Measurements from ENCODE around the gene IL16.

The IL16 gene

DNA sequence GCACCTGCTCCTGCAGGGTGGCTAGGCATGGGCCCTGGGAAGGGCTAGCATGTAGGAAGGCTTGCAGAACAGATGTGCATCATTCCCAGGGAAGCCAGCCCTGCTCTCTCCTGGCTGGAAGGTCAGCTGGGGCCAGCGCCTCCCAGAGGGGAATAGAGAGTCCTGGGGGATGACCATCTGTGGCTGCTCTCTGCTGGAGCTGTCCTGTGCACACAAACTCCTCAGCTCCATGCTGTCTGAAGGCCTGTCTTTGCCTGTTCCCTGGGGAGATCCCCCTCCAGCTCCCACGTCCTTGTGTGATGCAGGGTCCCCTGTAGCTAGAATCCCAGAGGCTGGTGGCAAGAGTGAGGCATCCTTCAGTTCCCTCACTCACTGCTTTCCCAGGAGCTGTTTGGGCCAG, 19.3 kb downstream of the IL16 start:
- no peak for DNase-seq (ENCODE audit: insufficient read length, low spot score)
- TF ChIP-seq, protein P1, sequence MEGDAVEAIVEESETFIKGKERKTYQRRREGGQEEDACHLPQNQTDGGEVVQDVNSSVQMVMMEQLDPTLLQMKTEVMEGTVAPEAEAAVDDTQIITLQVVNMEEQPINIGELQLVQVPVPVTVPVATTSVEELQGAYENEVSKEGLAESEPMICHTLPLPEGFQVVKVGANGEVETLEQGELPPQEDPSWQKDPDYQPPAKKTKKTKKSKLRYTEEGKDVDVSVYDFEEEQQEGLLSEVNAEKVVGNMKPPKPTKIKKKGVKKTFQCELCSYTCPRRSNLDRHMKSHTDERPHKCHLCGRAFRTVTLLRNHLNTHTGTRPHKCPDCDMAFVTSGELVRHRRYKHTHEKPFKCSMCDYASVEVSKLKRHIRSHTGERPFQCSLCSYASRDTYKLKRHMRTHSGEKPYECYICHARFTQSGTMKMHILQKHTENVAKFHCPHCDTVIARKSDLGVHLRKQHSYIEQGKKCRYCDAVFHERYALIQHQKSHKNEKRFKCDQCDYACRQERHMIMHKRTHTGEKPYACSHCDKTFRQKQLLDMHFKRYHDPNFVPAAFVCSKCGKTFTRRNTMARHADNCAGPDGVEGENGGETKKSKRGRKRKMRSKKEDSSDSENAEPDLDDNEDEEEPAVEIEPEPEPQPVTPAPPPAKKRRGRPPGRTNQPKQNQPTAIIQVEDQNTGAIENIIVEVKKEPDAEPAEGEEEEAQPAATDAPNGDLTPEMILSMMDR (IDR thresholded peaks at IDR 0.05; ENCODE audit: insufficient read depth, missing control alignments) = no peak
- FAIRE-seq = no peak

DNA sequence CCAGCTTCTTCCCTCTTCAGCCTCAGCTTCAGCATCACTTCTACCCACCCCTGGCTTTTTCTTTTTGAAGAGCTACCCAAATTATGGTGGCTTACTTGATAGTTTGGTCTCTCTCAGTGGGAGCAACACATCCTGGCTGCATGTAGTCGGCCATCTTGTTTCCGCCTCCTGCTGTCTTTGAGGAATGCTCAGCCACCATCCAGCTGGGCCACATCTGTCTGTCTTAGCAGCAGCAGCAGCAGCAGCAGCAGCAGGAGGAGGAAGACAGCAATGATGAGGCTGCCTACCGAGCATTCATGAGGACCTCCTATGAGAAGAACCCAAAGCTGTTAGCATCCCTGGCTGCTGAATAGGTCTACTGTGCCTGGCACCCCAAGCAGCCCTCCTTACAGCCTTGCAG, 19.7 kb downstream of the IL16 start:
- TF ChIP-seq, protein P1 (IDR thresholded peaks at IDR 0.05; ENCODE audit: insufficient read depth, missing control alignments) = no peak
- DNase-seq (ENCODE audit: insufficient read length, low spot score) = no peak
- no peak for FAIRE-seq

DNA sequence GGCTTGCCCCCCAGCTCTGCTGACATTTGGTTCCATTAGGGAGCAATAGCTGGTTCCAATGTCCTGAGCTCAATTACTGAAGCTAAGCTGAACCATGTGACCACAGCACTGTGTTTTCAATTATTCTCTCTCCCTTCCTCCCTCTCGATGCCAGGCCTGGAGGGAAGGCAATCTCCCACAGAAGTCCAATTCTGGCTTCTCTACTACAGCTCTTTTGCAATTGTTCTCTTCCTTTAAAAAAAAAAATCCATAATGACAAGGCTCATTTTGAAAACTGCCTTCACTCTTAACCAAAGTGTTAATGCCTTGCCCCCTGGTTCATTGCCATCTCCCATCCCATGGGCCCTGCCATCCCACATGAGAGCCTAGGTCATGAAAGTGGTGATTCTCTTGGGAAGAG, 24.8 kb downstream of the IL16 start:
- no peak for DNase-seq (ENCODE audit: insufficient read length, low spot score)
- no peak for FAIRE-seq
- TF ChIP-seq, protein P1 (IDR thresholded peaks at IDR 0.05; ENCODE audit: insufficient read depth, missing control alignments) = no peak

DNA sequence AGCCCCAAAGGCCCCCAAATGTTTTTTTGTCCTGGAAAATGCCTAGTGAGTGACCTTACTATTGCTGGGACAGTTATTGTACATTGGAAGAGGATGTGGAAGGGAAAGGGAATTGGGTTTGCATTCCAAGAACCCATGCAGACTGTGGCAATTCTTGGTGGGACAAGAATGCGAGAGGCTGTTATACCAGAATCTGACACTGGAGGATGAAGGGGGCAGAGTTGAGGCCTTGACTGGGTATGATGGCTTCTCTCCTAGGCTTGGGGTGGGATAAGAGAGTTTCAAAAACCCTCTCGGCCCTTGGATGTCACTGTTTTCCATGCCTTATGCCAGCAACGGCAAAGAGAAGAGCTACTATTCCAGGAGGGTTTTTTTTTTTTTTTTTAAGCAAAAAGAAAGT, 25.3 kb downstream of the IL16 start:
- no peak for FAIRE-seq
- TF ChIP-seq, protein P1 (IDR thresholded peaks at IDR 0.05; ENCODE audit: insufficient read depth, missing control alignments) = no peak
- no peak for DNase-seq (ENCODE audit: insufficient read length, low spot score)

DNA sequence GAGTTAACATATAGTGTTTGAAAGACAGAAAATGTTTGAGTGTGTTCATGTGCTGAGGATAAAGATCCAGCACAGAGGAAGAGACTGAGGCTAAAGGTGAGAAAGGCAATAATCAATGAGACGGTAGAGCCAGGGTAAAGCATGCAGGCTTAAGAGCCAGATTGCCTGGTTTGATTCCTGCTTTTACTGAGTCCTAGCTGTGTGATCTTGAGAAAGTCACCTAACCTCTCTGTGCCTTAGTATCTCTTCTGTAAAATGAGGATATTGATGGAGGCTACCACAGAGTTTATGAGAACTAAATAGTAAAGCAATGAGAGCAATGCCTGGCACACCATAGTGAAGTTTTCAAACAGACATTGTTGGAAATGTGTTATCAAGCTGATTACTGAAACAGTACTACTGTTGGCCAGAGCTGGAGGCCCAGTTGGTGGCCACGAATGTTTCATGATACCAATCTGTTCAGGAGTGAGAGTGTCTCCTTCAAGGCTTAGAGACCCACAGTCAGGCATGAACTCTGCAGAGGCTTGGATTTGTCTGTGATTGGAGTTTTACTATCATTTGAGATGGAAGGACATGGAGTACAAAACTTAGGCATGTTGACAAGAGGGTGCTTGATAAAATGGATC, 26.8 kb downstream of the IL16 start:
- FAIRE-seq = no peak

DNA sequence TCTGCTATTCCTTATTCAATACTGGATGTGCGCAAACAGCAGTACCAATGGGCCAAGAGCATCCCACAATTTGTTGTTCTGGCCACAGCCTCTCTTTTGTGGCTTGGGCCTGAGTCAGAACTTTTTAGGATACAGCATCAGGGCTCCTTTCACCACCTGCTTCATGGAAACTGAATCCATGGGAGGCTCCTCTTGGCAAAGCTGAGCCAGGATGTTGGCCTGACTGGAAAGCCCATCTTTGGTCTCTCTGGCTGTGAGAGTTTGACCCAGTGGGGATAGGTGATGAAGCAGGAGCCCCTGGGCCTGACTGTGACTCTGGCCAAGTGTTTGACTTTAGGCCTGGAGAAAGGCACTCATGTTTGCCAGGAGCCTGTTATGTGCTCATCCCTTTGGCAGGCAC, 27.6 kb downstream of the IL16 start:
- TF ChIP-seq, protein P1 (IDR thresholded peaks at IDR 0.05; ENCODE audit: insufficient read depth, missing control alignments) = no peak
- no peak for FAIRE-seq

More for the DNA sequence above, 26.8 kb downstream of the IL16 start:
- no peak for DNase-seq (ENCODE audit: insufficient read length, low spot score)
- TF ChIP-seq, protein P1 (IDR thresholded peaks at IDR 0.05; ENCODE audit: insufficient read depth, missing control alignments) = no peak

DNA sequence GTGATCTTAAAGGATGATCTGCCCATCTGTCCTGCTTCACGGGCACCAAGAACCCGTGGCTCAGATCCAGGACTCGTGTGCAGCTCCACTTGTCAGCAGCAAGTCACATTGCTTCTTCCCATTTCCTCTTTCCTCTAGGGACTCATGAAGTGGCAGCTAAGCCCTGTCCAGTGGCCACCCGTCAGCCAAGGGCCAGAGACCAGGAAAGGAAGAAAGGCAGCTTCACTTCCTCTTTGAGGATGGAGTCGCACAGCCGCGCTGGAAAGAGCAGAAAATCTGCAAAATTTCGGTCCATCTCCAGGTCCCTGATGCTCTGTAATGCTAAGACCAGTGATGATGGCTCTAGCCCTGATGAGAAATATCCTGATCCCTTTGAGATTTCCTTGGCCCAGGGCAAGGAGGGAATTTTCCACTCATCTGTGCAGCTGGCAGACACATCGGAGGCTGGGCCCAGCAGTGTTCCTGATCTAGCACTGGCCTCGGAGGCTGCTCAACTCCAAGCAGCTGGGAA, 28.5 kb downstream of the IL16 start:
- DNase-seq (ENCODE audit: insufficient read length, low spot score) (no peak), FAIRE-seq (no peak)
- TF ChIP-seq, protein P1 (IDR thresholded peaks at IDR 0.05; ENCODE audit: insufficient read depth, missing control alignments) = no peak

More for the DNA sequence above, 27.6 kb downstream of the IL16 start:
- DNase-seq (ENCODE audit: insufficient read length, low spot score) = no peak

Data from D721Med (cell line).